HG03064 (cell line): ENCODE measurements around the gene CCDC86.
"Not testable (repeated sequence)": the region's sequence is repeated elsewhere in the genome, so short reads cannot be mapped to it uniquely, and the experiment has no call there.

Experiments
- ATAC-seq: cut with Tn5 transposase; IDR thresholded peaks from one replicate; pipeline ENCODE4 v1.9.1; 2021; ENCODE audit warnings: low read depth; ENCODE audit not compliant: unreplicated experiment

CCDC86 gene, protein sequence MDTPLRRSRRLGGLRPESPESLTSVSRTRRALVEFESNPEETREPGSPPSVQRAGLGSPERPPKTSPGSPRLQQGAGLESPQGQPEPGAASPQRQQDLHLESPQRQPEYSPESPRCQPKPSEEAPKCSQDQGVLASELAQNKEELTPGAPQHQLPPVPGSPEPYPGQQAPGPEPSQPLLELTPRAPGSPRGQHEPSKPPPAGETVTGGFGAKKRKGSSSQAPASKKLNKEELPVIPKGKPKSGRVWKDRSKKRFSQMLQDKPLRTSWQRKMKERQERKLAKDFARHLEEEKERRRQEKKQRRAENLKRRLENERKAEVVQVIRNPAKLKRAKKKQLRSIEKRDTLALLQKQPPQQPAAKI

DNA sequence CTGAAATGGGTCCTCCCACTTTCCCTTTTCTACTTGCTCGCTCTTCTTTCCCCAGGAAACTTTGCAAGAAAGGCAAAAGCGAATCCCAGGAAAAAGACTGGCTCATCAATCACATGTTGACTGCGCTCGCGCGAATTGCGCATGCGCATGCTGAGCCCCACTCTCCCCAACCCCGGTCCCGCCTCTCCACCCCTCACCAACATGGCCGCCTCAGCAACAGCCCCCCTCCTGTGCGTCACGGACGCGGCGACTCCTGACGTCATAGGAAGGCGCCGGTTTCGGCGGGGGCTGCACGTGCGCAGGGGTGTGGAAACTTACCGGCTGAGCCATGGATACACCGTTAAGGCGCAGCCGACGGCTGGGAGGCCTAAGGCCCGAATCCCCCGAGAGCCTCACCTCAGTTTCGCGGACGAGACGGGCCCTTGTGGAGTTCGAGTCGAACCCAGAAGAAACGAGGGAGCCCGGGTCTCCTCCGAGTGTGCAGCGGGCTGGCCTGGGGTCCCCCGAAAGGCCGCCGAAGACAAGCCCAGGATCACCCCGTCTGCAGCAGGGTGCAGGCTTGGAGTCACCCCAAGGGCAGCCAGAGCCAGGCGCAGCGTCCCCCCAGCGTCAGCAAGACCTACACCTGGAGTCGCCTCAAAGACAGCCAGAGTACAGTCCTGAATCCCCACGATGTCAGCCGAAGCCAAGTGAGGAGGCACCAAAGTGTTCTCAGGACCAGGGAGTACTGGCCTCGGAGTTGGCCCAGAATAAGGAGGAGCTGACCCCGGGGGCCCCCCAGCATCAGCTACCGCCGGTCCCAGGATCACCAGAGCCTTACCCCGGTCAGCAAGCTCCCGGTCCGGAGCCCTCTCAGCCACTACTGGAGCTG lies at the start of gene CCDC86:
Gene CCDC86, plus strand, starts transcription at position 317 of the 871 bp plus-strand sequence. Its CDS starts 12 bp downstream, at position 329.
- ATAC-seq: peak; percentile 64

GRCh38 chr11:60792521-60792920 lies 49.4 kb upstream of the CCDC86 start:
- ATAC-seq: no peak

DNA sequence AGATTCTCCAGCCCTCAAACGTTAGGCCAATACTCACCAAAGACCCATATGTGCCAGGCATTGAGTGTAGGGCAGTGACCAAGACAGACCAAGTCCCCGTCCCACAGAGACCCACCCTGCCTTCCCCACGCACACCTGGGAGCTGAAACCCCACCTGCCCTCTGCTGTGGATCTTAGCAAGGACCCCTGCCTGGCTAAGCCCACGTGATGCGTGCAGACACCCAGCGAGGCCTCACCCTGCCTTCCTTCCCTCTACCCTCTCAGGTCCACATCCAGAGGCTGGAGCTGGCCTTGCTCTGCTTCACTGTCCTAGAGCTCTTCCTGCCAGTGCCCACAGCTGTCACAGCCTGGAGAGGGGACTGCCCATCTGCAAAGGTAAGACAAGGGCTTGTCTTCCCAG lies 46.6 kb upstream of the CCDC86 start:
- ATAC-seq: no peak

DNA sequence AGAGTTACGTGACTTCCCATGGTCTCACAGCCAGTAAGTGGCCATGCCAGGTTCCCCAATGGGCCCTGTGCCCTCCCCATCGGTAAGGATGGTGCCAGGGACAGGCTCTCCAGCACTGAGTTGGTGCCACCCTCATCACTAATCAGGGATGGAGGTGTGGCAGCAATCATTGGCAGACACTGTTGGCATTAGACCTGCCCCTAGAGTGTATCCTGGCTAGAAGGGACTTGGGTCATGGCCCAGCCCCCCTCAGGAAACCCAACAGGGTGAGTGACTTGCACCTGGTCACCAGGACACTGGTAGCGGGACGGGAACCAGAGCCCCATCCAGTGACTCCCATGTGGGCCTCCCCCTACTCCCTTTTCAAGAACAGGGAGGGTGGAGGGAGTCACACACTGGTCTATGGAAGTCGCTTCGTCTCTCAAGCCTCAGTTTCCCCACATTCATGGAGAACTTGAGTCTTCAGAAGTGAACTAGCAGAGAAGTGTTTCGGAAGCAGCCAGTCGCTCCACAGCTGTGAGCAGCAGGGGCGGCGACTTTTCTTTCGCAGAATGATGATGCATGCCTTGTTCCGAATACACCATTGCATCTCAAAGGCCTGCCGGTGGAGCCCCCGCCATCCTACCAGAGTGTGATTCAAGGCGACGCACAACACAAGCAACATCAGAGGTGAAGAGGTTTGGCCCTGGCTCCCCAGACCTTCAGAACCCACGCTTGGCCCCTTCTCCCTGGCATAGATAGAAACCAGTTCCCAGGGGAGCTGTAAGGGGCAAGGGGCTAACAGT lies 43.9 kb upstream of the CCDC86 start:
- ATAC-seq: no peak

DNA sequence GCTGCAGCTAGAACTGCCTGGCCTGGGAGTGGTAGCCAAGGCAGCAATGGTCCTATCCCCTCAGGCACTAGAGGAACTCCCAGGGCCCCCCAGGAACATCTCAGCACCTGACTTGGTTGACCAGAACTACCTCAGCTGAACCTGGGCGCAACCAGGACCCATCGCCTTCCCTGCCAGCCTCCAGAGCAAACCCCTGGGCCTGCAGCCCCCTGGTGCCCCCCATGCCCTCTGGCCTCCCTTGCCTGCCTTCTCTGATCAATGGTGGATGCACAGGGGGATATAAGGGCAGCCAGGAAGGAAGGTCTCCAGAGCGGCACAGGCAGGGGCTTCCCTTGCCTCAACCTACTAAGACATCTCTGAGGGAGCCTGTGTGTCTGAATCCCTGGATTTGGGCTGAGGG lies 43.3 kb upstream of the CCDC86 start:
- ATAC-seq: no peak

DNA sequence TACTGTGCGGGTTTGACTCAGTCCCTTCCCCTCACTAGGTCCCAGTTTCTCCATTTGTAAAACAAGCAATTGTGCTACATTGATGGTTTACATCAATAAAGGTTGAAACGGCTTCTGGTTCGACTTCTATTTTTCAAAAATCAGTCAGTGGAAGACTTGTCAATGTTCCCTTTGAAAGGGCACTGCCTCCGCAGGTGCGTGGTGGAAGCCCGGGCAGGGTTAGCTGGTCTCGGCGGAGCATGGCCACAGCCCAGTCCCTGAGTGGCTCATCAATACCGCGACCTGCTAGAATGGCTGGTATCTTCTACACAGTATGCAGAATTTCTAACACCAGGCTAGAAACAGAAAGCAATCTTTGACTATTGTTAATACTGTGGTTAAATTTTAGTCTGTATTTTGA lies 40.7 kb upstream of the CCDC86 start:
- ATAC-seq: no peak

- no peak for ATAC-seq
These were observed 38.5 kb upstream of the CCDC86 start for GRCh38 chr11:60803273-60803936.

- no peak for ATAC-seq
These were observed 32.7 kb upstream of the CCDC86 start for GRCh38 chr11:60809249-60809648.

DNA sequence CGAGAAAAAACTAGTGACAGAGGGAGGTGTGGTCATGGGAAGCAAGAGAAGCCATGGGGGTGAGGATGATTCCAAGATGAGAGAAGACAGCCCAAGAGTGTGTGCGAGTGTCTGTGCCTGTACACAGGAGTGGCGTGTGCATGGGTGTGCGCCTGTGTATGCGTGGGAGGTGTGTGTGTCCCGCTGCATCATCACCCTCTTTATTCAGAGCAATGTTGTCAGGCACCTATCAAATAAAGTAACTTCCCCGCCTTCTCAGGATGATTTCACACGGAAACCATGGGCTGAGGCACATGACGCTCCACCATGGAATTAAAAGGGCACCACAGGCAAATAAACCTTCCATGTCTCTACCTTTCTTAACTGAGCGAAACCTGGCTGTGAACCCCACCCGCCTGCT lies 32.2 kb upstream of the CCDC86 start:
- no peak for ATAC-seq

DNA sequence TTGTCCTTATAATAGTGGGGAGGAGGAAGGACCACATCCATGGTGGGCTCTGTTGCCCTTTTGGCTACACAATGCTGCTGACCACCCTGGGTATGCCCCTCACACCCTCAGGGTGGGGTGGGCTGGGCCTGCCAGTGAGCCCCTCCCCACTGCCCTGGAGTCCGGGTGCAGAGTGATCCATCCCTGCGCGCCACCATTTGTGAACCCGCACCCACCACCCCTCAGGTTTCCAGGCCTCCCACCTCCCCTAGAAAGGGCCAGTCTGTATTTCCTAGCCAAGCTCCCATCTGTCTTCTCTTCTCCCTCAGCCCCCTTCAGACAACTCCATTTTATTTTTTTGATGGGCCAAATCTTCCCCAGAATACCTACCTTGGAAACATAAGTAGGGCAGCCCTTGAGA lies 31.8 kb upstream of the CCDC86 start:
- ATAC-seq: no peak

- no peak for ATAC-seq
These were observed 31.3 kb upstream of the CCDC86 start for GRCh38 chr11:60810569-60810968.

DNA sequence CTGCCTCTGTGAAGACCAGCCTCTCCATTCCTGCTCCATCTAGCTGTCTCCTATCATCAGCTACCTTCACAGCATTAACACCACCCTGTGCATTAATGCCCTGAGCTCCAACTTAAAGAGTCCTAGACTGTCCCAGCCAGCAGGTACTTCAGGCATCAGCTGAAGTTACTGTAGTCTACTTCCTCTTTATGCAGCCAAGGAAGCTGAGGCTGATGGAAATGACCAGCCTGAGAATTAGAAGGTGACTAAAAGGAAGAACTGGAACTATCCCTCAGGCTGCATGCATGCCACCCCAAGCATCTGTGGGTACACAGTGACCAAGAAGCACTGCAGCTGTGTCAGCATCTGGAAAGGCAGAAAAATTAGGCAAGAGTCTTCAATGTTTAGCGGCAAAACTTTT lies 28.6 kb upstream of the CCDC86 start:
- ATAC-seq: no peak

DNA sequence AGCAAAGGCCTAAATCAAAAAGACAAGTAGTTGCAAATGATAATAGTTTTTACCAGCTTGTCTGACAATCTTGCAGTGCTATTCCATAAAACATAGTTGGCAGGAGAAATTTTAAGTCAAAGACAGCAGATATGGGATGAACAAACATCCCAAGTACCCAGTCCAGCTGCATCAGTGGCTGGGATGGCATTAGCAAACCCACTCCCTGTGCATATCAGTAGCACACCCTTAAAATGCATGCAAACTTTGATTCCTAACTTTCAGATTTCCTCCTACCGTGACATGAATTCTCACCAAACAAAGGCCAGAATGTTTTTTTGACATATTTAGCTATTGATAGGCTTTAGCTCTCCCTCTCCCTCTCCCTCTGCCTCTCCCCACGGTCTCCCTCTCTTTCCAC lies 27.8 kb upstream of the CCDC86 start:
- ATAC-seq: no peak

DNA sequence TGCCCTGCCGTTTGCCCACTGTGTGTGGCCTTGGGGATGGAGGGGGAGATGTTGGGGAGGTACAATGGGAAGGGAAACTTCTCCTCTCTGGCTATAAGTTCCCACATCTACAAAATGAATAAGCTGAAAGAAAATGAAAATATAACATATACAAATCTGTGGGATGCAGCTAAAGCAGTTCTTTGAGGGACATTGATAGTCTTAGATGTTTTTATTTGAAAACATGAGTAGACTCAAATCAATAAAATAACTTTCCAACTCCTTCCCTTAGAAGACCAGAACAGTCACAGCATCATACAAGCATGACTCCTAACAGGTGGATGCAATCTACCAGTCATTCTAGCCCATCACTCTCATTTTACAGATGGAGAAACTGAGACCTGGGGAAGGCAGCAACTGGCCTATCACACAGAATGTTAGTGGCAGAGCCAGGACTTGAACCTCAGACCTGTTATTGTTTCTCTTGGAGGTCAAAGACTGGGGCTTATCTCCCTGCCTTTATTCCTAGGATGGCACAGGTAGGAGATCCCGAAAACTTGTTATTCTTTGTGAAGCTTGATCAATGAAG lies 25.2 kb upstream of the CCDC86 start:
- ATAC-seq: no peak

DNA sequence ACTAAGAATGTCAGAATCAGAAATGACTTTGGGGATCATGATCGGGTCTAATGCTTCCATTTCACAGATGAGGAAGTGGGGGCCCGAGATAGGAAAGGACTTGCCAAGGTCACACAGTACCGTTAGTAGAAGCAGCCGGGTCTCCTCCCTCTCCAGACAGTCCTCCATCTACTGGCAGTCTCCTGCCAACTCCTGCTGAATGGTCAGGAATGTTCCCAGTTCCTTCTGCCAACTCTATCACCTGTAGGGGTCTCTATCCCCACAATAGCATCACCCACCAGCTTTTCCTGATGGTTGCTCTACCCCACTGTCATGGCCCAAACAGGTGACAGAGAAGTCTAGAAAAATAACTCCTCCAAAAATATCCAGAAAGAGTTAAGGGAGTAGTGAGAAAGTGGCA lies 23.9 kb upstream of the CCDC86 start:
- no peak for ATAC-seq

DNA sequence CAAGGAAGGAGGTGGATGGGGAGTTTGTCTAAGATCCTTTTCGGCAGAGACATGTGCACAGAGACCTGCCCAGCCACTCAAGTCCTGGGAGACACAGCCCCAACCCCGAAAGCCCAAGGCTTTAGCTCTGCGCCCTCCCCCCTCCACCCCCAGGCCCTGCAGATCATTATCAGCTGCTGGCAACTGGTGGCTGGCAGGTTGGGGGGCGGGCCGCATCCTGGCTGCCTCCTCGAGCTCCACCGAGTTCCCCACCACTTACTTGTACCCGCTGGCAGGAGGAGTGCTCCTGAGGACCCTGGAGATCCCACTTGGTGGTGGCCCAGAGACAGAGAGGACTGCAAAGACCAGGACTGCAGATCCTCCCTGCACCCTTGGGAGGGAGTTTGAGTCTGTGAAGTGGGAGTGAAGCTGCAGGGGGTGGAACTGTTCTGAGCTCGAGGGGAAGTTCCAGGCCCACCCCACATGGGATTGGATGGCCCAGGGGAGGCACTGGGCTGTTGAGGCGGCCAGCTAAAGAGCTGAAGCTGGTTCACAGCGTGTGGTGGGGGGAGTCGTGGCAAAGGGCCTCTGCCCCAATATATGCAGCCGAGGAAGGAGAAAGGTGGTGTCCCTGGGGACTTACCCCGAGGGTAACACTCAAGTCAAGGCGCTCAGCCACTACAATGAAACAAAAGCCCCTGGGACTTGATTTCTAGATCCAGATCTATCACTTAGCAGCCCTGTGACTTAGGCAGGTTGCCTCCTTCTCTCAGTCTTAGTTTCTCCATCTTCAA lies 19.9 kb upstream of the CCDC86 start:
- ATAC-seq: no peak

DNA sequence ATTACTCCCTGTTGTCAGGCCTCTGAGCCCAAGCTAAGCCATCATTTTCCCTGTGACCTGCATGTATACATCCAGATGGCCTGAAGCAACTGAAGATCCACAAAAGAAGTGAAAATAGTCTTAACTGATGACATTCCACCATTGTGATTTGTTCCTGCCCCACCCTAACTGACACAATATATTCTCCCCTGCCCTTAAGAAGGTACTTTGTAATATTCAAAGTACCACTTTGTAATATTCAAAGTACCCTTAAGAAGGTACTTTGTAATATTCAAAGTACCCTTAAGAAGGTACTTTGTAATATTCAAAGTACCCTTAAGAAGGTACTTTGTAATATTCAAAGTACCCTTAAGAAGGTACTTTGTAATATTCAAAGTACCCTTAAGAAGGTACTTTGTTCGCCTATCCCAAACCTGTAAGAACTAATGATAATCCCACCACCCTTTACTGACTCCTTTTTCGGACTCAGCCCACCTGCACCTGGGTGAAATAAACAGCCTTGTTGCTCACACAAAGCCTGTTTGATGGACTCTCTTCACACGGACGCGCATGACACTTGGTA lies 18.1 kb upstream of the CCDC86 start:
- ATAC-seq: not testable (repeated sequence)

DNA sequence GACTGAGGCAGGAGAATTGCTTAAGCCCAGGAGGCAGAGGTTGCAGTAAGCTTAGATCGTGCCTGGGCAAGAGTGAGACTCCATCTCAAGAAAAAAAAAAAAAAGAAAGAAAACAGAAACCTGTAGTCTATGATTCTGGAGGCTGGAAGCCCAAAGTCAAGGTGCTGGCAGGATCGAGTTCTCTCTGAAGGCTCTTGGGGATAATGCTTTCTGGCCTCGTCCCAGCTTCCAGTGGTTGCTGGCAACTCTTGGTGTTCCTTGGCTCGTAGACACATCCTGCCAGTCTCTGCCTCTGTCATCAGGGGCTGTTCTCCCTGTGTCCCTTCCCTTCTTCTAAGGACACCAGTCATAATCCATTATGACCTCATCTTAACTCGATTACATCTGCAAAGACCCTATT lies 16.8 kb upstream of the CCDC86 start:
- no peak for ATAC-seq

- no peak for ATAC-seq
These were observed 16.1 kb upstream of the CCDC86 start for GRCh38 chr11:60825790-60826189.
